Measurements from ENCODE around the gene PYHIN1.

PYHIN1 gene

DNA sequence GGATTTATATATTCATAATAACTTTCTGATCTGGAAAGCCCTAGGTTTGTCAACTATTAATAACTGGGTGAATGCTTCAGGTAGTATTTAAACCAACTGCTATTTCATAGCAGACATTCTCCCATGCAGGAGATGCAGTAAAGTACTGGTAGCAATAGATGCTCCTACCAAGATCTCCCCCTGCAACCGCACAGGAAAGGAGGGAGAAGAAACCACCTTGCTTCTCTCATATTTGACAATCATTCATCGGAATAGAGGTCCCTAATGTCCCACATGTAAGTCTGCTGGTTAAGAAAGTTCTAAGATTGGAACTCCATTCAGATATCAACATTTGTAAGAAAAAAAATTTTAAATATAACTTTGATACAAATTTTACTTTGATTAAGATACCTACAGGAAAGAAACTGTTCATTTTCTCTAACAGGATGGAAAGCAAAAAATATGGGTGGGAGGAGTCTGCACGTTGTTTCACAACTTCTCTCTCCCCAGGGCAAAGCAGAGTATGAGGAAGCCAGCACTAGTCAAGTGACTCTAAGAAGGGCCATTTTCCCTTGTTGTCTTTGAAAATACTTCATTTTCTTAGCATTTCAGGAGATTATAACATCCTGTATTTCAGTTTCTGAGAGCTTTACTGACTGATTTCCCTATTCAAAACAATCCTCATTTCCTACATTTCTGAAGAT, at the start of gene PYHIN1:
Gene PYHIN1 (plus strand): TSS at position 498 of the 683 bp plus-strand sequence. CDS start 5,359 bp downstream, outside the sequence.
- peak within 1 kb of the TSS in 1 of 2 donors; percentile 37 for H3K4me3 ChIP-seq (ENCODE audit: low read depth in 1 of 2, low read length in 2 of 2)
- H3K27ac ChIP-seq (ENCODE audit: low read length), result peak within 1 kb of the TSS; percentile 35
- H3K4me1 ChIP-seq (ENCODE audit: control insufficient read depth in 1 of 2, insufficient read depth in 2 of 2, low read length in 2 of 2), result no peaks in the 10 kb centered on the region
- no peaks in the 10 kb centered on the region for H3K36me3 ChIP-seq (ENCODE audit: control insufficient read depth in 1 of 2, insufficient read depth in 2 of 2, low read length in 2 of 2)
- no peaks in the 10 kb centered on the region for H3K27me3 ChIP-seq (ENCODE audit: low read depth, low read length)
- H3K9me3 ChIP-seq (ENCODE audit: control insufficient read depth in 1 of 2, low read length in 2 of 2), result peaks cover 4 to 8% of the 10 kb centered on the region in 2 donors

DNA sequence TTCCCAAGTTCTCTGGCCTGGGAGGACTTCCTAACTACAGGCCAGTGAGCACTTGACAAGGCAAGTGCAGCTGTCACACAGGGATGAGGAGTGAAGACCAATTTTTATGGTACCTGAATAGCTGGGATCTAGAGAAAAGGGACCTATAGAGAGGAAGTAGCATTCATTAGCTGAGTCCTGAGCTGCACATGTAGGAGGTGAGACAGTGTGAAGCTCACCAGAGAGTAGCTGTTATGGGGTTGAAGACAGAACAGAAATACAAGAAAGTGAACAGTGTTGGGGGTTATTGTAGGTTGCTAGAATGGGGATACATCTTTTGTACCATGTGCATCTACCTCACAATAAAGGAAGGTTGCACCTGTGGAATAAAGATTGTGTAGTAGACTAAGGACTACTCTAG, 37.7 kb upstream of the PYHIN1 start:
- peaks cover 0 to 8% of the 10 kb centered on the region in 2 donors for H3K9me3 ChIP-seq (ENCODE audit: control insufficient read depth in 1 of 2, low read length in 2 of 2)

DNA sequence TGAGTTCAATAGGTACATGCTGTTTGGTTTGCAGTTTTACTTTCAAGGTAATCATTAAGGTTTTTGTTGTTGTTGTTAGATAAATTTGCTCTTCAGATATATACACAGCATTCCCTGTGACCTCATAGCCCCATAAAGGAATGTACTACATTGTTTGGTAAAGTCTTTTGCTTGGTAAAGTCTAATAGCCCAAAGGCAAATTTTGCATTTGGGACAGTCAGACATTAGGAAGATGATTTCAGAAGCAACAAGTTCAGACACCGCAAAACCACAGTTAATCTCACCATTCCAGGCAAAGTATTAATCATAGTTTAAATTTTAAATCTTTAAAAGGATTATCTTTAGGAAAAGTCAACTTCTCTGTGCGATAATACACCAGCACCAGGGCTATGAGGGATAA, 32.6 kb upstream of the PYHIN1 start:
- Histone ChIP-seq H3K27ac (ENCODE audit: low read length) (no peak overlapping the region), H3K4me1 (ENCODE audit: control insufficient read depth in 1 of 2, insufficient read depth in 2 of 2, low read length in 2 of 2) (no peaks in the 10 kb centered on the region), H3K9me3 (ENCODE audit: control insufficient read depth in 1 of 2, low read length in 2 of 2) (peaks cover 0 to 5% of the 10 kb centered on the region in 2 donors), H3K36me3 (ENCODE audit: control insufficient read depth in 1 of 2, insufficient read depth in 2 of 2, low read length in 2 of 2) (no peaks in the 10 kb centered on the region), H3K4me3 (ENCODE audit: low read depth in 1 of 2, low read length in 2 of 2) (no peak overlapping the region), H3K27me3 (ENCODE audit: low read depth, low read length) (no peaks in the 10 kb centered on the region)

More for the DNA sequence above, 37.7 kb upstream of the PYHIN1 start:
- H3K4me1 ChIP-seq (ENCODE audit: control insufficient read depth in 1 of 2, insufficient read depth in 2 of 2, low read length in 2 of 2), result no peaks in the 10 kb centered on the region
- H3K36me3 ChIP-seq (ENCODE audit: control insufficient read depth in 1 of 2, insufficient read depth in 2 of 2, low read length in 2 of 2), result no peaks in the 10 kb centered on the region
- H3K27me3 ChIP-seq (ENCODE audit: low read depth, low read length), result no peaks in the 10 kb centered on the region
- H3K4me3 ChIP-seq (ENCODE audit: low read depth in 1 of 2, low read length in 2 of 2), result no peak overlapping the region
- H3K27ac ChIP-seq (ENCODE audit: low read length), result no peak overlapping the region

DNA sequence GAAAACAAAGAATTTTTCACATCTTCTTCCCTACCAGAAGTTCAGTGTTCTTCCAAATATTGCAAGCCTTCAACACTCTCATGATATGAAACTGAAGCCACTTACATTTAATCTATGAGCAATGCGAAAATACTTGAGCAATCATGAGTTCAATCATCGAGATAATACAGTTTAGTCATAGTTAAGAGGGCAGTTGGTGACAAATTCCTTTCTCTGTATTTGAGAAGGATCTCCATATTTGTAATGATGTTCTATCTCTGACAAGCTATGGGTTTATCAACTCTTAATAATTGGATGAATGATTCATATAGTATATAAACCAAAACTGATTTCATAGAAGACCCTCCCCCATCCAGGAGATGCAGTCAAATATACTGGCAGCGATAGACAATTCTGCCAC, 29.7 kb upstream of the PYHIN1 start:
- no peaks in the 10 kb centered on the region for H3K27me3 ChIP-seq (ENCODE audit: low read depth, low read length)
- no peaks in the 10 kb centered on the region for H3K9me3 ChIP-seq (ENCODE audit: control insufficient read depth in 1 of 2, low read length in 2 of 2)
- H3K4me3 ChIP-seq (ENCODE audit: low read depth in 1 of 2, low read length in 2 of 2), result no peak overlapping the region
- no peaks in the 10 kb centered on the region for H3K36me3 ChIP-seq (ENCODE audit: control insufficient read depth in 1 of 2, insufficient read depth in 2 of 2, low read length in 2 of 2)
- no peaks in the 10 kb centered on the region for H3K4me1 ChIP-seq (ENCODE audit: control insufficient read depth in 1 of 2, insufficient read depth in 2 of 2, low read length in 2 of 2)
- no peak overlapping the region for H3K27ac ChIP-seq (ENCODE audit: low read length)

DNA sequence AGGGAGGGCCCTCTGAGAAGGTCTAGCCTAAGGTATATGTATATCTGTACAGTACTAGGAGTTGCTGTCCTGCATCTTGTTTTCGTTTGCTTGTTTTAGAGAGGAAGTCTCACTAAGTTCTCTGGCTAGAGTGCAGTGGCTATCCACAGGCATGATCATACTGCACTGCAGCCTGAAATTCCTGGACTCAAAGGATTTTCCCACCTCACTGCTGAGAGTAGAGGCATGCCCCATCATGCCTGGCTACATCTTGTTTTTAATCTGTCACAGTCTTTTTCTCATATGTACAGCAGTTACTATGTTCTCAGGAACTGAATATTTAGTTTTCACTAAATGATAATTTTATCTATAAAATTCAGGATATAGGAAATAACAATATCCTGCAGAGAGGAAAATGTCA, 15.3 kb upstream of the PYHIN1 start:
- peaks cover under 1 to 11% of the 10 kb centered on the region in 2 donors for H3K9me3 ChIP-seq (ENCODE audit: control insufficient read depth in 1 of 2, low read length in 2 of 2)
- H3K27ac ChIP-seq (ENCODE audit: low read length), result no peak overlapping the region
- no peak overlapping the region for H3K4me3 ChIP-seq (ENCODE audit: low read depth in 1 of 2, low read length in 2 of 2)
- H3K36me3 ChIP-seq (ENCODE audit: control insufficient read depth in 1 of 2, insufficient read depth in 2 of 2, low read length in 2 of 2), result no peaks in the 10 kb centered on the region
- no peaks in the 10 kb centered on the region for H3K4me1 ChIP-seq (ENCODE audit: control insufficient read depth in 1 of 2, insufficient read depth in 2 of 2, low read length in 2 of 2)
- no peaks in the 10 kb centered on the region for H3K27me3 ChIP-seq (ENCODE audit: low read depth, low read length)

DNA sequence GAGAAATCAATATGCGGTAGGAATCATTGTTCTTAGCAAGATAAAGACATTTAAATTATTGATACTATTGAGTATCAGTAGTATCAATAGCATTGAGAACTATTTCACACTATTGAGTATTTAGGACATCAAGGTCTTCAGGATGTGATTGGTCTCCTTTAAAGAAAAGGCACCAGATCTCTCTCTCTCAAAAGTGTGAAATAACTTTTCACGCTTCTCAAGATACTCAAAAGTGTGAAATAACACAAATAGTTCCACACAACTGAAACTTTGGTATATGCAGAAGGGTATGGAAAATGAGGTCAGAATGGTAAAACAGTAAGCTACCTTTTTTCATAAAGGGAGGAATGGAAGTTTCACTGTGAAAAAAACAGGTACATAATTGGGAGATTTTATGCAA, 6.7 kb upstream of the PYHIN1 start:
- peaks cover 4 to 13% of the 10 kb centered on the region in 2 donors for H3K9me3 ChIP-seq (ENCODE audit: control insufficient read depth in 1 of 2, low read length in 2 of 2)

DNA sequence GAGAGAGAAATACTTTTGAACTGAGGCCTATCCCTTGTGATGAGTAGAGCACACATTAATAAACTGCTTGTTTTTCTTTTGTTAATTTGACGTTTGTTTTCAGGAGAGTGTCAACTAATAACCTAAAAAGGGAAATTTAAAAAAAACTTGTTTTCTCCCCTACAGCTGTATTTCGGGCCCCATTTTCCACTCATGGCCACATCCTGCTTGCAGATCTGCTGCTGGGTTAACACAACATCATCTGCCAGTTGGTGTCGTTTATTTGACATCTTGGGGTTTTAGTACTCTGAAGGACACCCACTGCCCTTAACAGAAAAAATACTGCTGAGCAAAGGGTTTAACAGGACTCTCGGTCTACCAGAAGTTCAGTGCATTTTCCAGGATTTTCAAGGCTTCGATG, 848 bp upstream of the PYHIN1 start:
- no peak overlapping the region for H3K27ac ChIP-seq (ENCODE audit: low read length)
- no peaks in the 10 kb centered on the region for H3K4me1 ChIP-seq (ENCODE audit: control insufficient read depth in 1 of 2, insufficient read depth in 2 of 2, low read length in 2 of 2)
- H3K36me3 ChIP-seq (ENCODE audit: control insufficient read depth in 1 of 2, insufficient read depth in 2 of 2, low read length in 2 of 2), result no peaks in the 10 kb centered on the region
- H3K4me3 ChIP-seq (ENCODE audit: low read depth in 1 of 2, low read length in 2 of 2), result no peak overlapping the region
- H3K27me3 ChIP-seq (ENCODE audit: low read depth, low read length), result no peaks in the 10 kb centered on the region
- H3K9me3 ChIP-seq (ENCODE audit: control insufficient read depth in 1 of 2, low read length in 2 of 2), result peaks cover 4 to 8% of the 10 kb centered on the region in 2 donors

More for the DNA sequence above, 6.7 kb upstream of the PYHIN1 start:
- Histone ChIP-seq H3K36me3 (ENCODE audit: control insufficient read depth in 1 of 2, insufficient read depth in 2 of 2, low read length in 2 of 2) (no peaks in the 10 kb centered on the region), H3K27me3 (ENCODE audit: low read depth, low read length) (no peaks in the 10 kb centered on the region), H3K4me3 (ENCODE audit: low read depth in 1 of 2, low read length in 2 of 2) (no peak overlapping the region), H3K27ac (ENCODE audit: low read length) (no peak overlapping the region), H3K4me1 (ENCODE audit: control insufficient read depth in 1 of 2, insufficient read depth in 2 of 2, low read length in 2 of 2) (no peaks in the 10 kb centered on the region)

DNA sequence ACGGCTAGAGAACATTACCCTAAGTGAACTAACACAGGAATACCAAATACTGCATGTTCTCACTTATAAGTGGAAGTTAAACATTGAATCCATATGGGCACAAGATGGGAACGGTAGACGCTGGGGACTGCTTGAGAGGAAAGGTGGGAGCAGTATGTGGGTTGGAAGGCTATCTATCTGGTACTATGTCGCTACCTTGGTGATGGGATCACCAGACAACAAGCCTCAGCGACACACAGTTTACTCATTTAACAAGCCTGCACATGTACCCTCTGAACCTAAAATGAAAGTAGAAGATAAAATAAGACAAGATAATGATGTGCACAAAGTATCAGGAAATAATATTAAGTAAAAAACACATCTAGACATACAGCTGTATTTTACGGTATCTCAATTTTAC, 819 bp downstream of the PYHIN1 start:
- Histone ChIP-seq H3K9me3 (ENCODE audit: control insufficient read depth in 1 of 2, low read length in 2 of 2) (peaks cover 2 to 3% of the 10 kb centered on the region in 2 donors), H3K4me3 (ENCODE audit: low read depth in 1 of 2, low read length in 2 of 2) (peak overlapping the region in 1 of 2 donors; percentile 37), H3K36me3 (ENCODE audit: control insufficient read depth in 1 of 2, insufficient read depth in 2 of 2, low read length in 2 of 2) (no peaks in the 10 kb centered on the region), H3K27me3 (ENCODE audit: low read depth, low read length) (no peaks in the 10 kb centered on the region), H3K27ac (ENCODE audit: low read length) (peak overlapping the region; percentile 35), H3K4me1 (ENCODE audit: control insufficient read depth in 1 of 2, insufficient read depth in 2 of 2, low read length in 2 of 2) (no peaks in the 10 kb centered on the region)

DNA sequence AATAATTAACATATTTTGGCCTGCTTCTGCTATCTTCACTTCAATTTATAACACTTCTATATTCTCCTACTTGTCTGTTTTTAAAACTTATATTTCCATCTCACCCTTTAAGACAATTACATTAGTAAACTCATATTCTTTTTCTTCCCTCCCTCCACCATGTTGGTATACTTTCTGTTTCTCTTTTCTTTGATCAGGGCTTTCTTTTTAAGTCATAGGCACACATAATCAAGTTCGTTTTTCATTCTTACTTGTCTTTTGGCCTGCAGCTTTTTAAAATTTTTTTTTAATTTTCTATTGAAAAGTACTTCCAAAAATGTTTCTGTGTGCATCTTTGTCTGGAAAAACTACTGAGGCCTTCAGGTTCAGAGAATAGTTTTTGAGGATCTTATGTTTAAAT, 2.3 kb downstream of the PYHIN1 start:
- Histone ChIP-seq H3K4me1 (ENCODE audit: control insufficient read depth in 1 of 2, insufficient read depth in 2 of 2, low read length in 2 of 2) (no peaks in the 10 kb centered on the region), H3K36me3 (ENCODE audit: control insufficient read depth in 1 of 2, insufficient read depth in 2 of 2, low read length in 2 of 2) (no peaks in the 10 kb centered on the region), H3K4me3 (ENCODE audit: low read depth in 1 of 2, low read length in 2 of 2) (no peak overlapping the region), H3K27ac (ENCODE audit: low read length) (no peak overlapping the region), H3K27me3 (ENCODE audit: low read depth, low read length) (no peaks in the 10 kb centered on the region), H3K9me3 (ENCODE audit: control insufficient read depth in 1 of 2, low read length in 2 of 2) (no peaks in the 10 kb centered on the region)

DNA sequence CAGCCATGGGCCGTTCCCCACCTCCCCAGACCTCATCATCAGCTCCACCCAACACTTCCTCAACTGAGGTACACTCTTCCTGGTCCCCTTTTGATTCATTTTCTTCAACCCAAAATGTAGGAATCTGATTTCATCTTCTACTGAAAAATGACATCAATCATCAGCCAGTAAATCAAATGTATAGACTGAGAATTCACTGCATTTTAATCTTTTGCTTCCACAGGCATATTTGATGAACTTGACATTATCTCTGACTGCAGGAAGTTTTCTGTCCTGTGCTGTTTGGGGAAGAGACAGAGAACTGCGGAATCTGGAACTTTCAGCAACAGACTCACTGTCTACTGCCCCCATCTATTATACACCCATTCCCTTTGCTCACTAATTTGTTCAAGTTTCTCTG, 7.8 kb downstream of the PYHIN1 start:
- Histone ChIP-seq H3K36me3 (ENCODE audit: control insufficient read depth in 1 of 2, insufficient read depth in 2 of 2, low read length in 2 of 2) (no peaks in the 10 kb centered on the region), H3K27ac (ENCODE audit: low read length) (no peak overlapping the region), H3K9me3 (ENCODE audit: control insufficient read depth in 1 of 2, low read length in 2 of 2) (no peaks in the 10 kb centered on the region), H3K27me3 (ENCODE audit: low read depth, low read length) (no peaks in the 10 kb centered on the region), H3K4me3 (ENCODE audit: low read depth in 1 of 2, low read length in 2 of 2) (no peak overlapping the region), H3K4me1 (ENCODE audit: control insufficient read depth in 1 of 2, insufficient read depth in 2 of 2, low read length in 2 of 2) (no peaks in the 10 kb centered on the region)

DNA sequence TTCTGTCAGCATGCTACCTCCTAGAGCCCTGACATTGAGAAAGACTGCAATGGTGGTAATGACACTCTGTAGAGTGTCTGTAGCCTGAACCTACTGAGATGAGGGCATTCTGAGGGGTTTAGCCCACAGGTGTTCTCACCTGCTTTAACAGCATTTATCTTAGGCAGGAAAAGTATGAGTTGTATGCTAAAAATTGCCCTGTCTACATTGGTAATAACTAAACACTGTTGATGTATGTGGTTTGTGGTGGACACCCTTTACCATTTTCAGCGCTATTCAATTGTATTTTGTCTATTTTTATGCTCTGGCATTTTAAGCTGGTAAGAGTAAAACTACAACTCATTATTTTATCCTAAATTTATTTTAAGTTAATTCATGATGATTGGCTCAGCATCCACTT, 10.0 kb downstream of the PYHIN1 start:
- H3K36me3 ChIP-seq (ENCODE audit: control insufficient read depth in 1 of 2, insufficient read depth in 2 of 2, low read length in 2 of 2), result no peaks in the 10 kb centered on the region
- H3K27ac ChIP-seq (ENCODE audit: low read length), result no peak overlapping the region
- no peak overlapping the region for H3K4me3 ChIP-seq (ENCODE audit: low read depth in 1 of 2, low read length in 2 of 2)
- no peaks in the 10 kb centered on the region for H3K4me1 ChIP-seq (ENCODE audit: control insufficient read depth in 1 of 2, insufficient read depth in 2 of 2, low read length in 2 of 2)
- no peaks in the 10 kb centered on the region for H3K27me3 ChIP-seq (ENCODE audit: low read depth, low read length)
- no peaks in the 10 kb centered on the region for H3K9me3 ChIP-seq (ENCODE audit: control insufficient read depth in 1 of 2, low read length in 2 of 2)

DNA sequence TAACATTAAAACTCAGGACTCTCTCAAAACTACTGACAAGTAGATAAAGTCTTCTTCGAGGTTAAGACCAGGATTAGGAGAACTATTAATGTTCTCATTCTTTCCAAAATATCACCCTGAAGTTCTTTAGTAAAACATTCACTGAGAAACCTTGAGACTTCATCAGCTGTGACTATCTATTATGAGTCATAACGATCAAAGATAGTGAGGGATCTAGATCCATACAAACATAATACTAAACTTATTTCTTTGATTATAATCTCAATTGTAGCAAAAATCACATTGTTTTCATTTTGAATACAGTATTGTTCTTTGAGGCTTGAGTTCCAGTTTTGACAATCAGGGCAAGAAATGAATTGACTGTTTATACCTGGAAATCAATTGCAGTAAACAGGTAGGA, 11.1 kb downstream of the PYHIN1 start:
- Histone ChIP-seq H3K36me3 (ENCODE audit: control insufficient read depth in 1 of 2, insufficient read depth in 2 of 2, low read length in 2 of 2) (no peaks in the 10 kb centered on the region), H3K9me3 (ENCODE audit: control insufficient read depth in 1 of 2, low read length in 2 of 2) (no peaks in the 10 kb centered on the region), H3K27ac (ENCODE audit: low read length) (no peak overlapping the region), H3K27me3 (ENCODE audit: low read depth, low read length) (no peaks in the 10 kb centered on the region), H3K4me1 (ENCODE audit: control insufficient read depth in 1 of 2, insufficient read depth in 2 of 2, low read length in 2 of 2) (no peaks in the 10 kb centered on the region), H3K4me3 (ENCODE audit: low read depth in 1 of 2, low read length in 2 of 2) (no peak overlapping the region)

All from muscle layer of duodenum (tissue), 2 donors.